ENCODE data around the gene SZRD1.

Gene SZRD1

GRCh38 chr1:16367258-16367967 lies 371 bp downstream of the SZRD1 start:
- peak in 49 of 56 donors; percentile 64 to 97 (median 90) for DNase-seq

DNA sequence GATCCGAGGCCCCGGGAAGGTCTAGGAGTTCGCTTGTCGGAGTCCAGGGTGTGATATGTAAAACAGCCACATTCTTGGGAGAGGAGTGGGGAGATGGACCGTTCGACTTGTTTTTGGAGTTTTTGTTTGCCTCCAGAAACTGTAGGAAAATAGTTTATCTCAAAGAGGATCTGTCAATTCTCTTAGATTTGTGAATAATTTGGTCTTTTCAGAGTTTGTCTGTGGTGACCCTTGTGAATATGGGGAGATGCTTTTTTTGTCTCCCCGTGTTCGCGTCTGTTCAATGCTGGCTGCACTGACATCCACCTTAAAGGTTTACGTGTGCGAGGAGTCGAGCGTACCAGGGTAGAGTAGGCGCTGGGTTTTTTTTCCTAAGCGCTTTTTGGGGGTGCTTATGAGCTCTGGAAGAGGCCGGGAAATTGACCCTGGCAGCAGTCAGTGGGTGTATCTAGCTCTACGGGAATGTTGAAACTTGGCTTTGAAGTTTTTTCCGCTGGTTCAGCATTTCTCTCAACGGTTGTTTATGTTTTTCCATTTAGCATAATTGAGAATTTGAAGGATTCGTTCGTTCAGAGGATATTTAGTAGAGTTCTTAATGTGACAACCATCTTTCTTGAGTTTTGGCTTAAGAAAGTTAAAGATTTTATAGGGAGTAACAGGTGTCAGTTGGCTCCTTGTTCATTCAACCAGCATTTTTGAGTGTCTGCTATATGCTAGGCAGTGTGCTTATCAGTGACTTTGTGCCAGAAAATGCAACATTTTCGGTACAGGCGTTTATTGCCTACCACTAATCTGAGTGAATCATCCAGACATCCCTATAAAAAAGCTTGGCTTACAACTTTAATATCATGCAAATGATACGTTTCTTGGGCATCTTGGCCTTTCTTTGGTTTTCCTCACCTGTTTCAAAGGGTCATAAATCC lies 1.2 kb downstream of the SZRD1 start:
- no peak for DNase-seq

DNA sequence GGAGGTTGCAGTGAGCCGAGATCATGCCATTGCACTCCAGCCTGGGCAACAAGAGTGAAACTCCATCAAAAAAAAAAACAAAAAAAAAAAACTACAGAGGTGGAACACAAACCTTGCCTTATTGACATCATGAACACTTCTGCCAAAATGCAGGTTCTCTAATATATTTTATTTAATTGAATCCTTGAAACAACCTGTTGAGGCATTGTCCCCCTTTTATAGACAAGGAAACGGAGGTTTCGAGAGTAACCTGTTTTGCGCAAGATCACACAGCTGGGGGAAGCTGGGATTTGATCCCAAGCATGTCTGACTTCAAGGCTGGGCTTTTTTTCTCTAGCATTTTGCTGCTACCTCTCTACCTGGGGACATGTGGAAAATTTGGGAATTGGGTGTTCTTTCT lies 2.8 kb downstream of the SZRD1 start:
- no peak for DNase-seq

DNA sequence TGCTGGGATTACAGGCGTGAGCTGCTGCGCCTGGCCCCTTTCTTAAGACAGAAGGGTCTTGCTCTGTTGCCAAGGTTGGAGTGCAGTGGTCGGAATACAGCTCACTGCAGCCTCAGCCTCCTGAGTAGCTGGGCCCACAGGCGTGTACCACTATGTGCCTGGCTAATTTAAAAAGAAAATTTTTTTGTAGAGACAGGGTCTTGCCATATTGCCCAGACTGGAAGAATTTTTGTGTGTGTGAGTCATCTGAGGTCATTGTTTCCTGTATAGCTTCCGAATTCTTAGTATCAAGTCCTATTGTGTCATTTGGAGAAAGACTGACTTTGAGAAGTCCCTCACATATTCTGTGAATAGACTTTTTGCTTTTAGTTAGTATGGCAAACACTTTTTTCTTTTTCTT lies 4.7 kb downstream of the SZRD1 start:
- DNase-seq: no peak

GRCh38 chr1:16372535-16373285 lies 5.7 kb downstream of the SZRD1 start:
- no peak for DNase-seq

GRCh38 chr1:16374266-16374665 lies 7.2 kb downstream of the SZRD1 start:
- DNase-seq: peak in 8 of 56 donors; percentile 12 to 35 (median 15)

DNA sequence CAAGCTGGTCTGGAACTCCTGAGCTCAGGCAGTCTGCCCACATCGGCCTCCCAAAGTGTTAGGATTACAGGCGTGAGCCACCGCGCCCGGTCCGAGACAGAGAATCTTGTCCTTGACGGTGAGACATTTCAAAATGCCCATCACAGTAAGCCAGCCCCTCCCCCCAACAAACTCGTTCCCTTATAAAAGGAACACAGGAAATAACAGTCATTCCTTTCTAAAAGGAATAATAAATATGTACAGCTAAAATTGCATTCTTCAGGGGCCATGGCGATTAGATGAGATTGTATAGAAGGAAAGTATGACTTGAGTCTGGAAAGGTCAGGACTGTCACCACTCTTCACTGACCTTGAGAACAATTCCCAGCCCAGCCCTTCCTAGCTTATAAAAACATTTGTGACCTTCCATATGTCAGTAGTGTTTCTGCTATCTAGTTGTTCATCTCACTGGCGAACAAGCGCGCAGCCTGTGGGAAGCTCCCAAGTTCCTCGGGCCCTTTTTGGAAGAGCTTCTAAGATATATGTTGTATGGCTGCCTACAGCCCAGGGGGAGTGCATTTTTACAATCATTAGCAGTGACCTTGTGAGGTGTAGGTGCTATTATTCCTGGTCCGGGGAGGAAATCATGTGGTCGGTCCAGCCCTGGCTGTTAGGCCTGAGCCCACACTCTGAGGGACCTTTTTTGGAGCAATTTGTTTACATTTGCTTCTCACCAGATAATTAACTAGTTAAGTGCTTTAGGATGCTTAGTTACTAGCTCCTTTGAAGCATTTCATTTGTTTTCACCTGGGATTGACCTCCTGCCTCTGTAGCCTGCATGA lies 8.7 kb downstream of the SZRD1 start:
- no peak for DNase-seq

GRCh38 chr1:16376971-16377370 lies 9.9 kb downstream of the SZRD1 start:
- no peak for DNase-seq

DNA sequence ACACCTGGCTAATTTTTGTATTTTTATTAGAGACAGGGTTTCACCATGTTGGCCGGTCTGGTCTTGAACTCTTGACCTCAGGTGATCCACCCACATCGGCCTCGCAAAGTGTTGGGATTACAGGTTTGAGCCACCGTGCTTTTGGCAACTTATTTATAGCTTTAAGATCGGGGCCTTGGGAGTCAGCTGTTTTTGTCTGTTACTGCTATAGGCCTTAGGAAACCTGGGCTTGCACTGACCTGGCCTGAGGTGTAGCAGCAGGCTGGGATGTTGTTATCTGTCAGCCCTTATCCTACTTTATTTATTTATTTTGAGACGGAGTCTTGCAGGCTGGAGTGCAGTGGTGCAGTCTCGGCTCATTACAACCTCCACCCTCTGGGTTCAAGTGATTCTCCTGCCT lies 11.4 kb downstream of the SZRD1 start:
- DNase-seq: no peak

DNA sequence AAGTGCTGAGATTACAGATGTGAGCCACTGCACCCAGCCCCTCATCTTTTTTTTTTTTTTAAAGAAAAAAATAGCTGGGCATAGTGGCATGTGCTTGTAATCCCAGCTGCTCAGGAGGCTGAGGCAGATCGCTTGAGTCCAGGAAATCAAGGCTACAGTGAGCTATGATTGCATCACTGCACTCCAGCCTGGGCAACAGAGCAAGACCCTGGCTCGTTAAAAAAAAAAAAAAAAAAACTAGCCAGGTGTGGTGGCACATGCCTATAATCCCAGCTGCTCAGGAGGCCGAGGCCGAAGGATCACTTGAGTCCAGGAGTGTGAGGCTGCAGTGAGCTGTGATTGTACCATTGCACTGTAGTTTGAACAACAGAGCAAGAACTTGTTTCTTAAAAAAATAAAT lies 13.8 kb downstream of the SZRD1 start:
- DNase-seq: no peak

GRCh38 chr1:16383888-16384287 lies 16.8 kb downstream of the SZRD1 start:
- no peak for DNase-seq

GRCh38 chr1:16385659-16386453 lies 18.8 kb downstream of the SZRD1 start:
- DNase-seq: no peak

GRCh38 chr1:16386454-16387113 lies 19.5 kb downstream of the SZRD1 start:
- DNase-seq: peak in 16 of 56 donors; percentile 3 to 72 (median 11)

DNA sequence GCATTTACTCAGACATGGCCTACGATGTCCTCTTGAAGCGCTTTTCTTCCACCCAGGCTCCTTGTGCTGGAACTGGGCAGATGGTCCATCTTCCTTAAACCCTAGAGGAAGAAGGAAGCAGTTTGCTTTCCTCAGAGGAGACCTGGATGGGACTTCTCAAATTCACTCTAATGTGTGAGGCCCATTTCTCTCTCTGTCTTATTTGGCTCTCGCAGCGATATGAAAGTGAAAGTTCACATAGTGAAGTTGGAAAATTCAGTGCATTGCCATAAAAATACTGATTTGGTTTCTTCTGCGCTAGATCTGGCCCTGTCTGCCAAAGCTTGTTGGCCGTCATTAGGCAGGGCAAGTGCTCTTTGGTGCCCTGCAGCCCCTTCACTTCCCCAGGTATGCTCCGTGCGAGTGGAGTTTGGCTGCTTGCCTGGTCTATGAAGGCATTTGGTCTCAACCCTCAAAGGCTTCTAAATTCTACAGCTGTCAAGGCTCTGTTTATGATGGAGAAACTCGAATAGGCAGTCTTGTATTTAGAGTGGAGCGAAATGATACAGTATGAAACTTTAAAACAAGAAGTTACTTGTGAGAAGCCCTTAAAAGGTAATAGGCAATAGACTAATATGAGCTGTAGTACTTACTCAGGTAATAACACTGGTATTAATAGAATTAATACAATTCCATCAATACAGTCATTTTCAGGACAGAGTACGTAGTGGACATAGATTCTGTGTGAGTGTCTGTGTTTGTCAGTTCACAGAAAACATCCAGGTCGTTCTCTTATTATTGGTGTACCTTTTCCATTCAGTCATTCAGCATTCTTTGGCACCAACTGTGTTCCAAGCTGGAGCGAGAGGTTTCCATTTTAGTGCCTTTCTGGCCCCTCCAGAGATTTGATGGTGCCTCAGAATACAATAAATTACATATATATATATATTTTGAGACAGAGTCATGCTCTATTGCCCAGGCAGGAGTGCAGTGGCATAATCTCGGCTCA lies 20.5 kb downstream of the SZRD1 start:
- DNase-seq: no peak

DNA sequence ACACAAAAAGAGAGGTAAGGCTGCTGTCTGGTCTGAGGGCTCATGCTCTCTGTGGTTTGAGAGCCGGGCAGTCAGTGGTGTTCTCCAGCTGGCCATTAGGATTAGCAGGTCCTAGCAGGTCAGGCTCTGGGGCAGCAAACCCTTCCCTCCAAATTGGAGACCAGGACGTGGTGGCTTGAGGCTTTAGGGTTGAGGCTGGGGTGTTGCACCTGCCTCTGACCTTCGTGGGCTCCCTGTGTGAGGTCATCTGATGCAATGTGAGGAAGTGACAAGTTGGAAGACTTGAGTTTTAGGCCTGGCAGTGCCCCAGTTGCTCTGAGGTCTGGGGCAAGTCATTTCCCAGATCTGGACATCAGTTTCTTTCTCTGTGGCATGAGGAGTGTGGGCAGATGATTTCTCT lies 24.4 kb downstream of the SZRD1 start:
- DNase-seq: no peak

- DNase-seq: peak in 1 of 56 donors; percentile 6
These were observed 25.9 kb downstream of the SZRD1 start for GRCh38 chr1:16392740-16393569.

Data from nucleus accumbens (tissue), 56 donors.